ENCODE results near the gene CDH23.

GRCh38 chr10:71396711-71397295, at the start of gene CDH23:
- TF ChIP-seq CTCF (conservative IDR thresholded peaks at IDR 0.05; ENCODE audit: low read depth, low read length) (no peak), EZH2 (IDR thresholded peaks at IDR 0.05; ENCODE audit: low read length, unreplicated experiment) (no peak)
